ENCODE measurements around the gene TXNDC5. TPM values are rescaled to one million over a fixed set of nuclear protein-coding genes. Genes with fewer than 3 reads are reported as not detected.
A peak's percentile ranks its signal among the peaks of the same experiment; 100 is the strongest.

Gene TXNDC5
- total and polyA plus RNA-seq, 9 of the 15 experiments (the other 6 are each of a cell fraction or from before 2014, with no cell fraction given): 33.9 to 156 (median 137) TPM

GRCh38 chr6:7910298-7910653, 312 bp downstream of the TXNDC5 start (continued):
- TF ChIP-seq FOXA1 (IDR thresholded peaks at IDR 0.05; ENCODE audit: borderline replicate concordance) (no peak), MGA (IDR thresholded peaks at IDR 0.05) (no peak), E2F4 (CRISPR knock-in tag; IDR thresholded peaks at IDR 0.05; ENCODE audit: low read depth) (no peak), RBFOX2 (IDR thresholded peaks at IDR 0.05; ENCODE audit: low read depth, low read length) (peak; percentile 66), L3MBTL2 (IDR thresholded peaks at IDR 0.05) (no peak), ZNF146 (CRISPR knock-in tag; IDR thresholded peaks at IDR 0.05; ENCODE audit: unreplicated experiment) (no peak), GATAD2B (IDR thresholded peaks at IDR 0.05; ENCODE audit: borderline replicate concordance) (no peak)
